ENCODE results near the gene OR51E2.

Gene OR51E2

GRCh38 chr11:4714300-4714699, 16.6 kb upstream of the OR51E2 start:
- no peaks in the 10 kb centered on the region for H3K36me3 ChIP-seq (ENCODE audit: insufficient read depth, low read length)
- H4K20me1 ChIP-seq (ENCODE audit: insufficient read depth, low read length, poor library complexity, severe bottlenecking): no peaks in the 10 kb centered on the region
- no peaks in the 10 kb centered on the region for H3F3A ChIP-seq (ENCODE audit: low read depth)
- H3K27me3 ChIP-seq (ENCODE audit: insufficient read depth, low read length, poor library complexity, severe bottlenecking): no peaks in the 10 kb centered on the region
- no peaks in the 10 kb centered on the region for H3K79me2 ChIP-seq (ENCODE audit: insufficient read depth, low read length)
- no peaks in the 10 kb centered on the region for H3K9me3 ChIP-seq (ENCODE audit: insufficient read depth, low read depth, low read length)
- no peak for TF ChIP-seq CTCF (conservative IDR thresholded peaks at IDR 0.05; ENCODE audit: low read length)
- TF ChIP-seq EZH2phosphoT487 (IDR thresholded peaks at IDR 0.05; ENCODE audit: borderline replicate concordance): no peak
- no peak overlapping the region for H3K4me2 ChIP-seq (ENCODE audit: low read depth, low read length, poor library complexity, severe bottlenecking)
- H3K4me1 ChIP-seq (ENCODE audit: insufficient read depth, low read length, poor library complexity, severe bottlenecking): no peaks in the 10 kb centered on the region
- no peak overlapping the region for H3K9ac ChIP-seq (ENCODE audit: low read depth, low read length, poor library complexity, severe bottlenecking)
- H3K9me2 ChIP-seq (replicated peaks; ENCODE audit: low read depth, low read length): no peaks in the 10 kb centered on the region
- H2AFZ ChIP-seq (ENCODE audit: low read length): no peak overlapping the region
- no peak overlapping the region for H3K4me3 ChIP-seq (ENCODE audit: low read length, poor library complexity, severe bottlenecking)

DNA sequence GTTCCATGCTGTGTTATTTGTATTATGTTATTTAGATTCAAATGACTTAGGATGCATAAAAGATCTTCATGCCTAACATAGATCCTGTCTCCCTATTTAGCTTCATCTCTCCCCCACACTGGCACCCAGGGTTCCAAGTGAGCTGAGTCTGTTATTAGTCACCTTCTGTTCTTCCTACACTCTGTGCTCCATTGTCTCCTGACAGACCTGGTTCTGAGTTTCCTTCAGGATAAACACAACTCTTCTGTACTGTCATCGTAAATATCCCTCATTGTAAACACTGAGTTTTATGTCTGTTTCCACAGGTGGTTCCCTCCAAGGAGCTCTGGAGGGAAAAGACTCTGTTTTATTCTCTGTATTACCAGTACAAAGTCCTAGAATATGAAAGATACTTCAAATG, 15.6 kb upstream of the OR51E2 start:
- Histone ChIP-seq H3F3A (ENCODE audit: low read depth) (no peaks in the 10 kb centered on the region), H3K4me2 (ENCODE audit: low read depth, low read length, poor library complexity, severe bottlenecking) (no peak overlapping the region), H4K20me1 (ENCODE audit: insufficient read depth, low read length, poor library complexity, severe bottlenecking) (no peaks in the 10 kb centered on the region), H2AFZ (ENCODE audit: low read length) (no peak overlapping the region), H3K9me2 (replicated peaks; ENCODE audit: low read depth, low read length) (no peaks in the 10 kb centered on the region), H3K79me2 (ENCODE audit: insufficient read depth, low read length) (no peaks in the 10 kb centered on the region), H3K9me3 (ENCODE audit: insufficient read depth, low read depth, low read length) (no peaks in the 10 kb centered on the region), H3K27me3 (ENCODE audit: insufficient read depth, low read length, poor library complexity, severe bottlenecking) (no peaks in the 10 kb centered on the region), H3K4me1 (ENCODE audit: insufficient read depth, low read length, poor library complexity, severe bottlenecking) (no peaks in the 10 kb centered on the region), H3K36me3 (ENCODE audit: insufficient read depth, low read length) (no peaks in the 10 kb centered on the region), H3K4me3 (ENCODE audit: low read length, poor library complexity, severe bottlenecking) (no peak overlapping the region), H3K9ac (ENCODE audit: low read depth, low read length, poor library complexity, severe bottlenecking) (no peak overlapping the region)
- TF ChIP-seq CTCF (conservative IDR thresholded peaks at IDR 0.05; ENCODE audit: low read length): no peak
- TF ChIP-seq EZH2phosphoT487 (IDR thresholded peaks at IDR 0.05; ENCODE audit: borderline replicate concordance): no peak

GRCh38 chr11:4704790-4705334, 7.2 kb upstream of the OR51E2 start:
- Histone ChIP-seq H3K4me2 (ENCODE audit: low read depth, low read length, poor library complexity, severe bottlenecking) (peak overlapping the region; percentile 71), H3K9me2 (replicated peaks; ENCODE audit: low read depth, low read length) (no peaks in the 10 kb centered on the region), H3K36me3 (ENCODE audit: insufficient read depth, low read length) (no peaks in the 10 kb centered on the region), H2AFZ (ENCODE audit: low read length) (peak overlapping the region; percentile 47), H3K79me2 (ENCODE audit: insufficient read depth, low read length) (no peaks in the 10 kb centered on the region), H3F3A (ENCODE audit: low read depth) (no peaks in the 10 kb centered on the region), H3K9ac (ENCODE audit: low read depth, low read length, poor library complexity, severe bottlenecking) (peak overlapping the region; percentile 48), H3K4me3 (ENCODE audit: low read length, poor library complexity, severe bottlenecking) (peak overlapping the region; percentile 55), H4K20me1 (ENCODE audit: insufficient read depth, low read length, poor library complexity, severe bottlenecking) (no peaks in the 10 kb centered on the region), H3K9me3 (ENCODE audit: insufficient read depth, low read depth, low read length) (no peaks in the 10 kb centered on the region), H3K4me1 (ENCODE audit: insufficient read depth, low read length, poor library complexity, severe bottlenecking) (peaks cover 21% of the 10 kb centered on the region), H3K27me3 (ENCODE audit: insufficient read depth, low read length, poor library complexity, severe bottlenecking) (no peaks in the 10 kb centered on the region)
- no peak for TF ChIP-seq EZH2phosphoT487 (IDR thresholded peaks at IDR 0.05; ENCODE audit: borderline replicate concordance)
- TF ChIP-seq CTCF (conservative IDR thresholded peaks at IDR 0.05; ENCODE audit: low read length): no peak

Measured in Loucy (cell line).